CD4-positive, alpha-beta T cell treated with Interleukin-12 subunit alpha and Interleukin-12 subunit beta, for 1 hour (primary cell): ENCODE data around the gene ABCD3.

Source experiments
- DNase-seq: peaks from one replicate; pipeline ENCODE4 v3.0.0-alpha.2; 2020

Gene ABCD3

DNA sequence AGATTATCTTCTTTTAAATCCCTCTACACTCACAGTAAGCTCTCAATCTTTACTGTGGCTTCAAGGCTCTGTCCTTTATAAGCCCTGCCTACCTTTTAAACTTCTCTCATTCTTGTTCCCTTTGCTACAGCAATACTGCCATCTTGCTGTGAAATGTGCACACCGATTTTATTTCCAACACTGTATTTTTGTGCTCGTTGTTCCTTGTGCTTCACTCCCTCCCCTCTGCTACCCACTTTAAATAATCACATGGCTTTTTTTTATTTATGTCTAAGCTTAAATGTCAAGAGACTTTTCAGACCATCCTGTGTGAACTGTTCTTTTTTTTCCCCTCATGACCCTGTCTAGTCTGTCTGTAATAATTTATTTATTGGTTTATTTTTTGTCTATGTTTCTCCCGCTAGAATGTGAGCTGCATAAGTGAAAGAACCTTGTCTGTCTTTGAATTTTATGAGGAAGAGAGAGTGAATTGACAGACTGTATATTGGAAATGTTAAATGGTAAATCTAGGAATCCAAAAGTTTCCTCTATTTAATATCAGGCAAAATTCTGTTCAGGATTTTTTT, 45.7 kb downstream of the ABCD3 start:
- peak; percentile 21 for DNase-seq

DNA sequence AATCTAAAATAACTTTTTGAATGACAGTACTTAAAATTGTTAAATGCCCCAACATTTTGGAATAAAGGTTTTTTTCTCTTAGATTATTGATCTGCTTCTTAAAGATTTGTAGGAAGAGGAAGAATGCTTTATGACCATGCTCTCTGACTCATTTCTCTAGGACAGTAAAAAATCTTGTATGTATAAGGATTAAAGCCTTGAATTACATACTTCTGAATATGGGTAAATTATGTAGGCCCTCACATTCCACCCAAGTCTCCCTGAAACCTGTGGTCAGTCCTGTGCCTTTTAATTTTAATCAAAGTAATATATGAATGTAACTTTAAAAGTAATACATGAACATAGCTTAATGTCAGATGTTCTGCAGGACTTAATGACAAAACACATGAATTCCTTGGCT, 50.5 kb downstream of the ABCD3 start:
- no peak for DNase-seq

GRCh38 chr1:94471271-94471670, 53.1 kb downstream of the ABCD3 start:
- DNase-seq: no peak

GRCh38 chr1:94475232-94475631, 57.0 kb downstream of the ABCD3 start:
- DNase-seq: no peak

GRCh38 chr1:94479682-94480081, 61.5 kb downstream of the ABCD3 start:
- no peak for DNase-seq

DNA sequence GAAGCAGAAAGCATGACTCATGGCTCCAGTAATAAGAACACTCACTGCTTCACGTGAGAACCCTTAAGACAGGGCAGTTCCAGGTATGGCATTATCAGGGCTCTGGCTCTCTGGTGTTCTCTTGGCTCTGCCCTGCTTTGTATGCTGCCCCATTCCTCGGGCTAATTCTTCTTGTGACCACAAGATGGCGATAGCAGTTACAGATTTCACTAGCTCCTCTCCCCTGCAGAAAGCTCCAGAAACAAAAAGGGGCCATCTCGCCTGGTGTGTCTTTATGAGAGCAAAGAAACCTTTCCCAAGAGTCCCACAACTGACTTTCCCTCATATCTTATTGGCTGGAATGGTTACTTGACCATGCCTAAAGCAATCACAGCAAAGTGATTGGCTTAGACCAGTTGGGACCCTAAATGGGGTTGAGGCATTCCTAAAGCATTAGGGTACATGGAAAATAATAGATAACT, 63.3 kb downstream of the ABCD3 start:
- peak; percentile 53 for DNase-seq

GRCh38 chr1:94486990-94487389, 68.8 kb downstream of the ABCD3 start:
- DNase-seq: no peak

DNA sequence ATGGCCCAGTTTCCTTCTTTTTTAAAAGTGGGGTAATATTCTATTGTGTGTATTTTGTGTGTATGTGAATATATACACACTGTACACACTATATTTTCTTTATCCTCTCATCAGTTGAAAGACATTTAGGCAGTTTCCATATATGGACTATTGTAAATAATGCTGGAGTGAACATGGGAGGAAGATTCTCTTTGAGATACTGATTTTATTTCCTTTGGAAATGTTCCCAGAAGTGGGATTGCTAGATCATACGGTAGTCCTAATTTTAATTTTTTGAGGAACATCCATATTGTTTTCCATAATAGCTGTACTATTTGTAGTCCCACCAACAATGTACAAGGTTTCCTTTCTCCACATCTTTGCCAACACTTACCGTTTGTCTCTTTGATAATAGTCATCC, 72.4 kb downstream of the ABCD3 start:
- DNase-seq: no peak

DNA sequence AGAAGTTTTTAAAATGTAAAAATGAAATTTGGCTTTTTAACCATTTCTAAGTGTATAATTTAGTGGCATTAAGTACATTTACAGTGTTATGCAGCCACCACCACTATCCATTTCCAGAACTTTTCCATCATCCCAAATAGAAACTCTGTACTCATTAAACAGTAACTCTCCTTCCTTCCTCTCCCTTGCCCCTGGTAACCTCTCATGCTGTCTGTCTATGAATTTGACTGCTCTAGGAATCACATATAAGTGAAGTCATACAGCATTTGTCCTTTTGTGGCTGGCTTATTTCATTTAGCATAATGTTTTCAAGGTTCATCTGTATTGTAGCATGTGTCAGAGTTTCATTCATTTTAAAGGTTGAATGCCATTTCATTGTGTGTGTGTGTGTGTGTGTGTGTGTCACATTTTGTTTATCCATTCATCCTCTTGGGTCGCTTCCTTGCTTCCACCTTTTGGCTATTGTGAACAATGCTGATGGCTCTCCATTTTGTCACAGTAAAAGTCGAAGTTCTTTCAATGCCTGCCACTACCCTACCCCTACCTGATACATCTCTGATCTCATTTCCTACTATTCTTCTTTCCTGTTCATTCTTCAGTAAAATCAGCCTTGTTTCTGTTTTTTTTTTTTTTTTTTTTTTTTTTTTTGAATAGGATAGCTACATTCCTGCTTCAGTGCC, 78.0 kb downstream of the ABCD3 start:
- DNase-seq: no peak

GRCh38 chr1:94501426-94501825, 83.2 kb downstream of the ABCD3 start:
- DNase-seq: no peak

GRCh38 chr1:94501935-94502334, 83.7 kb downstream of the ABCD3 start:
- DNase-seq: no peak

- no peak for DNase-seq
Observed at GRCh38 chr1:94503153-94503552, 85.0 kb downstream of the ABCD3 start.

DNA sequence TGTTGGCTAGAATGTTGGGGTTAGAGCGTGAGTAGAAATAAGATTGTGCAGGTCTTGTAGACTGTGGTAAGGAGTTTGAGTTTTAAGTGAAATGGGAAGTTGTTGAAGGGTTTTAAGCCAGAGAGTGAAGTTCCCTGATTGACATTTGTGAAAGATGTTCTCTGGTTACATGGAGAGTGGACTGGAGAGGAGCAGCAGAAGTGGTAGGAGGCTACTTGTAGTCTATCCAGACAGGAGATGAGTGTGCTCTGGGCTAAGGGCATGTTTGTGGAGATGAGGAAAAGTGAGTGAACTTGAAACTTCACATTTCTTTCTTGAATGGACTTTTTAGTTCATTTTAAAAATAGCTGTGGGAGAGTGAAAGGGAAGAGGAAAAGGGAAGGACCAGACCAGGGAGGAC, 86.4 kb downstream of the ABCD3 start:
- DNase-seq: no peak

GRCh38 chr1:94512816-94513215, 94.6 kb downstream of the ABCD3 start:
- DNase-seq: no peak

GRCh38 chr1:94514095-94514727, 96.0 kb downstream of the ABCD3 start:
- DNase-seq: no peak

DNA sequence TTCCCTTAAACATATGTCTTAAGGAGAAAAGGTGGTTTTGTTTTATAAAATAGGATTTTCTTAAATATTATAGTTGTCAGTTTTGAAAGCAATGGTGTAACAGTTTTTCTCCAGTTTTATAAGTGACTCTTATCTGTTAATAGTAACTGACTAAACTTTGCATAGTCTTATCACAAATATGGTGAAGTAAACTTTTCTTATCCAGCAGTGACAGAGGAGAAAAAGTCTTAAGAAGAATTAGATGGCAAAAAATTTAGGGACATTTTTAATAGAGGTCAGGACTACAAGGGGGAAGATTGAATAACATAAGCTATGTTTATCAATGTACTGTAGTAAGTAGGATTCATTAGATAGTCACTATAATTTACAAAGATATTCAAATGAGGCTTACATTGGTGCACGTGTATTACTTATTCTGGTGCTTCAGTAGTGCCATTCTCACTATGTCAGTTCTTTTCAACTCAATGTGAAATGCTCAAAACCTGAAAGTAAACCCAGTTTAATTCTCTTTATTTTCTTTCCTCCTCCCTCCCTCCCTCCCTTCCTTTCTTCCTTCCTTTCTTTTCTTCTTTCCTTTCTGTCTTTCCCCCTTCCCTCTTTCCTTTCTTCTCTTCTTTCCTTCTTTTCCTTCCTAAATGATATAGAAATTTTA, 97.2 kb downstream of the ABCD3 start:
- no peak for DNase-seq

DNA sequence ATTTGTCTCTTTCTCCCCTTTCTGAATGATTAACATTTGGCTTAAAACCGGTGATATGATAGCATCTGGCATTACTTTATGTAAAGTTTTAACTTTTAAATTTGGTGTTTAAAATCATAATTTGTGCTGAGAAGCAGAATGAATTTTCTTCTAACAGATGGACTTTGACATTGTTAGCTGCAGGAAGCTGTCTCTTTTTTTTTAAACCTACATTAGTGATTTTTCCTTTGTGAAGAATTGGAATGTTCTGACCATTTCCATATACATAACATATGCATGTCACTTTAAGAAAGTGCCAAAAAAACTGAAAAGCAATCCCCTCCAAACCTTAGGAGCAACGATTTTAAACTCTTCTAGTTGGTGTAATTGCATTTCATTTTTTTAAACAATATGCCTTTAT, 101.2 kb downstream of the ABCD3 start:
- no peak for DNase-seq

DNA sequence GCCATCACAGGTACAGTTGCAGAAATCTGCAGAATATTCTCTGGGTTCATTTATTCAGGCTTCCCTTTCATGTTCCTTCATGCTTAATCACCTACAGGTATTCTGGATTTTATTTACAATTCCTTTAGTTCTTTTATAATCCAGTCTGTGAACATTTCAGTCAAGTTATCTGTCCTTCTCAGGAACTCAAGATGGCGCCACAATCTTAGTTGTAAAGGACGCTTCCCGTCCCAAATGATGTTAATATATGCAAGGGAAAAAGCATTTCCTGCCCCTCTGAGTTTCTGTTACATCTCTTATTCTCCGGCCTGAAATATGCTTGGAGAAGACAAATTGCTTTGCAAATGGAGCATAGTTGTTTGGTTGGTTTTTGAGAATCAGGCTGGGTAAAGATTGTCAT, 104.1 kb downstream of the ABCD3 start:
- no peak for DNase-seq

DNA sequence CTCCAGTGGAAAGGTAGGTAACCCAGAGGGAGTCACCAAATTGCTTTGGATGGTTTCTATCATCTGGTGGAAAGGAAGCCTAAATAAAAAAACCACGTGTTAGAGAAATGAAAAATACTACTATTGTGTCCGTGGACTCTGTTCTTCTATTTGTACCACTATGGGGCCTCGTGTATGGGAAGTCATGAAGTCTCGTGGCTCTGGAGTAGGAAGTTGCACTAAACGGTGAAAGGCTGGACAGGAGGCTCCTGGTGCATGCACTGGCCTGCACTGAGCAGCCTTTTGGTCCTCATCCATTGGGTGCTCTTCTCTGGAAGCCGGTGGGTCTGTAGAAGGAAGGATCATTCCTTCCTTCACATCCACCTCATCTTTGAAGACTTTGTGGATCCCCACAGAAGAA, 106.3 kb downstream of the ABCD3 start:
- no peak for DNase-seq

- DNase-seq: no peak
Observed at GRCh38 chr1:94526152-94526980, 108.2 kb downstream of the ABCD3 start.

DNA sequence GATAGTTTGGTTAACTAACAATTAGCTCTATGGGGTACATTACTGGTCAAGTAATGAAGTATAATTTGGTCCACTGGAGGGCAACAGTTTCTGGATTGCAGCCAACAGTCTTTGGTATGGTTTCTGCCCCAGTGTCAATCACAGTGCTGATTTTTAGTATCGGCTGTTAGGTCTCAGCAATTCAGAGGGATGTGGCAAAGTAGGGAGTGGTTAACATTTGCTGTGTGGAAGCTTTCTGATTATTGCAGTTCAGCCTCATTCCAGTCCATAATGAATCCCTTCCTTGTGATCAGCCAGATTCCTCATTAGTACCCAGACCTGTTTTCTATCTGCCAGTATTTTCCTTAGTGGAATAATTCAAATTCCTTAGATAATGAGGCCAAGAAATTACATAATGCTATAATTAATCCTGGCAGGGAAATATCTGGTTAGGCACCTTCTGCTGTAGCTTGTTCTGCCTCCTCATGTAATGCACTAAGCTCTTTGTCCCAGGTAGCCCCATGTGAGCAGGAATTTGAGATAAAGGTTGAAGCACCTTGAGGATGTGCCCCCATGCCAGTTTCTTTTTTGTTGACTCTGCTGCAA, 109.3 kb downstream of the ABCD3 start:
- no peak for DNase-seq

DNA sequence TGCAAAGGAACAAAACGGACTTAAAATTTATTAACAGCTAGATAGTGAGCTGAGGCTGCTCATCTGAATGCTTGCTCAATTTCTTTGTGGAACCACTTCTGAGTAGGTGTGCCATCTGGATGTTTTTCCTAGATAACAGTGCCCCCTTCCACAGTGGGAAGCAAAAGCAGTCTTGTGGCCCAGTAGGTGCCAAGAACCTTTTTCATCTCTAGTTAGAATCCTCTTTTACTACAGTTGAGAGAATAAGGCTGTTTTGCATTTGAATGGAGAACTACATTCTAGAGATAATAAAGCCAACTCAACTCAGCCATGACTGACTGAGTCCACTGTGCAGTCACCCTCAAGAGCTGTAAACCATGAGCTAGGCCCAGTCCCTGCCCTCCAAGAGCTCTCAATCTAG, 110.1 kb downstream of the ABCD3 start:
- DNase-seq: no peak

- no peak for DNase-seq
Observed at GRCh38 chr1:94528826-94529225, 110.6 kb downstream of the ABCD3 start.
